Measurements from ENCODE around the gene SNAI3. TPM values are rescaled to one million over a fixed set of nuclear protein-coding genes. Genes with fewer than 3 reads are reported as not detected.

Gene SNAI3
- total RNA-seq, 4 donors from 2014 or later, result 0.70 to 0.80 TPM; not detected in 2

DNA sequence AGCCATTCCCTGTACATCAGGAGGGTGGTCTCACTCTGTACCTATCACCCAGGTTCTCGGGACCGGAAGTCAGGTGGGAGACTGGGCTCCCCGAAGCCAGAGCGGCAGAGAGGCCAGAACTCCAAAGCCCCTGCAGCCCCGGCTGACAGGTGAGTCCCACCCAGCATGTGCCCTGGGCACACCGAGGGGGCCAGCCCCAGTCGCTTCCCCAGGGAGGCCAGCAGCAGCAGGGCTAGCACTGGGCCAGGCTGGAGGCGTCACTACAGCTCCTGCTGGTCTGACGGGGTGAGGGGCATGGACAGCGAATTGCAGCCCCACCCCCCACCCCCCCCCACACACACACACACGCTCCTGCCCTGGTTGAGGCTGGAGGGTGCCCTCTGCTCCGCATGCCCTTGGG is 55.9 kb downstream of the SNAI3 start:
- peaks cover 0 to 22% (median 14%) of the 10 kb centered on the region in 4 donors for H3K4me1 ChIP-seq
- H3K9me3 ChIP-seq, result no peaks in the 10 kb centered on the region
- no peaks in the 10 kb centered on the region for H3K27me3 ChIP-seq
- DNase-seq, result no peak
- TF ChIP-seq, protein P1, sequence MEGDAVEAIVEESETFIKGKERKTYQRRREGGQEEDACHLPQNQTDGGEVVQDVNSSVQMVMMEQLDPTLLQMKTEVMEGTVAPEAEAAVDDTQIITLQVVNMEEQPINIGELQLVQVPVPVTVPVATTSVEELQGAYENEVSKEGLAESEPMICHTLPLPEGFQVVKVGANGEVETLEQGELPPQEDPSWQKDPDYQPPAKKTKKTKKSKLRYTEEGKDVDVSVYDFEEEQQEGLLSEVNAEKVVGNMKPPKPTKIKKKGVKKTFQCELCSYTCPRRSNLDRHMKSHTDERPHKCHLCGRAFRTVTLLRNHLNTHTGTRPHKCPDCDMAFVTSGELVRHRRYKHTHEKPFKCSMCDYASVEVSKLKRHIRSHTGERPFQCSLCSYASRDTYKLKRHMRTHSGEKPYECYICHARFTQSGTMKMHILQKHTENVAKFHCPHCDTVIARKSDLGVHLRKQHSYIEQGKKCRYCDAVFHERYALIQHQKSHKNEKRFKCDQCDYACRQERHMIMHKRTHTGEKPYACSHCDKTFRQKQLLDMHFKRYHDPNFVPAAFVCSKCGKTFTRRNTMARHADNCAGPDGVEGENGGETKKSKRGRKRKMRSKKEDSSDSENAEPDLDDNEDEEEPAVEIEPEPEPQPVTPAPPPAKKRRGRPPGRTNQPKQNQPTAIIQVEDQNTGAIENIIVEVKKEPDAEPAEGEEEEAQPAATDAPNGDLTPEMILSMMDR (IDR thresholded peaks at IDR 0.05), result no peak
- no peak for TF ChIP-seq POLR2A (IDR thresholded peaks at IDR 0.05)
- H3K4me3 ChIP-seq, result no peak overlapping the region
- no peak overlapping the region for H3K27ac ChIP-seq
- H3K36me3 ChIP-seq, result peaks cover 0 to 71% (median 0%) of the 10 kb centered on the region in 3 donors

DNA sequence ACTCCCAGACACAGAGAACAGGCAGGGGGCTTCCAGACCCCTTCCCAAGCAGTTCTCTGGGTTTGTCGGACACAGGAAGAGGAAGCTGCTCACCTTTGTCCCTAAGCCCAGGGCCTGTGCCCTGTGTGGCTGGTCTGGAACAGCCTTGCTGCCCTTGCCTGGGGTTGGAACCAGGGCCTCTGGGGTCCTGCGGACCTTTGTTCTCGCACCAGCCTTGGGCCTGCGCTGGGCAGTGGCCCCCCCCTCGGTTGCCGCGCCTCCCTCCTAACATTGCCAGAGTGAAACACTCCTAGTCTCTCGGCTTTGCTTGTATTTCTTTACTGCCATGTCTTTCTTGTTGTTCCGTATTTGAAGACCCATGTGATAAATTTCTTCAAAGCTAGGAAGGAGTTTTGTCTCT is 56.5 kb downstream of the SNAI3 start:
- H3K36me3 ChIP-seq, result peaks cover 0 to 77% (median 0%) of the 10 kb centered on the region in 3 donors
- H3K27ac ChIP-seq, result no peak overlapping the region
- TF ChIP-seq POLR2A (IDR thresholded peaks at IDR 0.05), result no peak
- TF ChIP-seq, protein P1 (IDR thresholded peaks at IDR 0.05), result no peak
- H3K27me3 ChIP-seq, result no peaks in the 10 kb centered on the region
- no peak overlapping the region for H3K4me3 ChIP-seq
- DNase-seq, result no peak
- H3K9me3 ChIP-seq, result no peaks in the 10 kb centered on the region
- H3K4me1 ChIP-seq, result peaks cover 0 to 17% (median 12%) of the 10 kb centered on the region in 4 donors

DNA sequence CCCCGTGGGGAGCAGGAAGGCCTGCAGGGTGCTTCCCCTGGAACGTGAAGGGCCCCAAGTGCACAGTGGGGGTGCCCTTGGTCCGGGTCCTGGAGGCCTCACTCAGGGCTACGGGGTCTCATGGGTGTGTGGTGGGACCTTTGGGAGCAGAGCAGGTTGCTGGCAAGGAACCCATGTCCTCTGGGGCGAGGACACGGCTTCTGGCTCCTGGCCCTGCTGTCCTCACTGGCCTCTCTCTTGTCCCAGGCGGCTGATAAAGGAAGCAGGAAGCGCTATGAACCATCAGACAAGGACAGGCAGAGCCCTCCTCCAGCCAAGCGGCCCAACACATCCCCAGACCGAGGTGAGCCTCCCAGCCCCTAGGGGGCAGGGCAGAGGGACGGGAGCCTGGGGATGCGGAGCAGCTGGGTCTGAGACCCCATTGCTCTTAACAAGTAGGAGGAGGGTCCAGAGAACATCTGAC is 57.8 kb downstream of the SNAI3 start:
- no peak for DNase-seq
- no peaks in the 10 kb centered on the region for H3K9me3 ChIP-seq
- no peaks in the 10 kb centered on the region for H3K27me3 ChIP-seq
- no peak overlapping the region for H3K27ac ChIP-seq
- peaks cover 0 to 90% (median 0%) of the 10 kb centered on the region in 3 donors for H3K36me3 ChIP-seq
- H3K4me3 ChIP-seq, result no peak overlapping the region
- TF ChIP-seq, protein P1 (IDR thresholded peaks at IDR 0.05), result peak in 2 of 6 experiments; percentile 4 to 15
- TF ChIP-seq POLR2A (IDR thresholded peaks at IDR 0.05), result no peak
- peaks cover 0 to 5% (median 4%) of the 10 kb centered on the region in 4 donors for H3K4me1 ChIP-seq

Other genes starting within 250 kb of the SNAI3 start
- 1 to 10 TPM; 3.0 to 7.9 (median 4.9) TPM for gene ZFPM1, start 233.2 kb downstream of the SNAI3 start, total RNA-seq
- 10 to 100 TPM; 22.8 to 47.0 (median 32.9) TPM for gene ZC3H18, start 116.1 kb downstream of the SNAI3 start, total RNA-seq
- gene IL17C, start 47.9 kb downstream of the SNAI3 start, total RNA-seq, result not detected
- gene CYBA, start 35.5 kb downstream of the SNAI3 start, total RNA-seq, result 100 to 1,000 TPM; 131 to 162 (median 141) TPM
- 100 to 1,000 TPM in 1 of 4 donors, 10 to 100 TPM in 3; 36.8 to 107 (median 60.6) TPM for gene MVD, start 23.4 kb downstream of the SNAI3 start, total RNA-seq
- 10 to 100 TPM; 14.5 to 64.4 (median 23.1) TPM for gene RNF166, start 19.9 kb upstream of the SNAI3 start, total RNA-seq
- gene CTU2, start 20.0 kb upstream of the SNAI3 start, total RNA-seq, result 10 to 100 TPM in 2 of 4 donors, 1 to 10 TPM in 2; 3.9 to 25.1 (median 9.3) TPM
- 100 to 1,000 TPM in 3 of 4 donors, 10 to 100 TPM in 1; 76.9 to 218 (median 183) TPM for gene PIEZO1, start 98.7 kb upstream of the SNAI3 start, total RNA-seq
- 10 to 100 TPM in 2 of 4 donors, 1 to 10 TPM in 2; 7.9 to 28.1 (median 10.1) TPM for gene CDT1, start 117.3 kb upstream of the SNAI3 start, total RNA-seq
- gene APRT, start 125.4 kb upstream of the SNAI3 start, total RNA-seq, result 100 to 1,000 TPM; 109 to 190 (median 122) TPM
- gene GALNS, start 170.4 kb upstream of the SNAI3 start, total RNA-seq, result 100 to 1,000 TPM in 3 of 4 donors, 10 to 100 TPM in 1; 46.4 to 180 (median 133) TPM
- 10 to 100 TPM; 20.4 to 47.9 (median 35.4) TPM for gene TRAPPC2L, start 170.6 kb upstream of the SNAI3 start, total RNA-seq
- not detected for gene PABPN1L, start 180.2 kb upstream of the SNAI3 start, total RNA-seq

All from Peyer's patch (tissue), 4 donors.